IMR-90 (cell line): ENCODE results near the gene FBXW2. TPM values are rescaled to one million over a fixed set of nuclear protein-coding genes. Genes with fewer than 3 reads are reported as not detected.

Experiments used
- ATAC-seq: fragments of 200-7000 bp; cut with Tn5 transposase; 2 replicates; pipeline ENCODE4 v1.9.1; 2020; ENCODE audit warnings: low read depth, mild to moderate bottlenecking, moderate library complexity
- BruUV-seq: library from RNA; stranded (reverse); fragments of 400-500 nt; replicated peaks from 2 replicates; lab custom pipeline; 2021; lab: Mats Ljungman, UMichigan
- CTCF ChIA-PET: fragments of 300-600 bp; formaldehyde crosslinking; extraction: SDS; loops from one replicate; lab custom pipeline; 2021; ENCODE audit warnings: antibody characterized with exemption; lab: Yijun Ruan, JAX
- POLR2A ChIA-PET: fragments of 300-600 bp; sonication (Branson Sonifier 250); formaldehyde crosslinking; loops from one replicate; lab custom pipeline; 2022; ENCODE audit warnings: antibody characterized with exemption; ENCODE audit not compliant: unreplicated experiment; lab: Charles Lee
- DNase-seq: peaks from one replicate; pipeline ENCODE4 v3.0.0; 2013
- H2AFZ ChIP-seq: replicated peaks from 2 replicates; pipeline ENCODE3; 2013; ENCODE audit warnings: low read length, mild to moderate bottlenecking; ENCODE audit not compliant: poor library complexity
- H2AK5ac ChIP-seq: 2 replicates; pipeline ENCODE4 v1.6.1; 2013; ENCODE audit warnings: low read depth, low read length, inconsistent platforms
- H2AK9ac ChIP-seq: replicated peaks from 2 replicates; pipeline ENCODE3; 2013; ENCODE audit warnings: mild to moderate bottlenecking, low read depth, low read length, moderate library complexity; ENCODE audit not compliant: poor library complexity
- H2BK120ac ChIP-seq: 2 replicates; pipeline ENCODE4 v1.6.1; 2013; ENCODE audit warnings: low read depth, low read length, inconsistent platforms
- H2BK15ac ChIP-seq: 3 replicates; pipeline ENCODE4 v1.6.1; 2013; ENCODE audit warnings: low read depth, low read length, inconsistent platforms
- H2BK20ac ChIP-seq: 2 replicates; pipeline ENCODE4 v1.6.1; 2013; ENCODE audit warnings: low read depth, mild to moderate bottlenecking, inconsistent platforms, low read length, moderate library complexity
- H2BK5ac ChIP-seq: 2 replicates; pipeline ENCODE4 v1.6.1; 2013; ENCODE audit warnings: mild to moderate bottlenecking, low read depth, low read length, inconsistent platforms; ENCODE audit not compliant: poor library complexity, severe bottlenecking
- H3K14ac ChIP-seq: replicated peaks from 2 replicates; pipeline ENCODE4 v1.6.1; 2013; ENCODE audit warnings: low read depth, low read length, inconsistent platforms
- H3K18ac ChIP-seq: 2 replicates; pipeline ENCODE4 v1.6.1; 2013; ENCODE audit warnings: low read depth, low read length, control low read depth
- H3K23ac ChIP-seq: 2 replicates; pipeline ENCODE4 v1.6.1; 2013; ENCODE audit warnings: low read depth, low read length, inconsistent platforms
- H3K27ac ChIP-seq: 2 replicates; pipeline ENCODE4 v1.5.1; 2013; ENCODE audit warnings: mild to moderate bottlenecking, control low read depth, low read length; ENCODE audit not compliant: insufficient read depth
- H3K27me3 ChIP-seq: 2 replicates; pipeline ENCODE4 v1.6.1; 2013; ENCODE audit warnings: low read length; ENCODE audit not compliant: control insufficient read depth, insufficient read depth
- H3K36me3 ChIP-seq: 2 replicates; pipeline ENCODE4 v1.6.1; 2013; ENCODE audit warnings: low read length, mixed read lengths; ENCODE audit not compliant: control insufficient read depth, insufficient read depth
- H3K4ac ChIP-seq: 2 replicates; pipeline ENCODE4 v1.6.1; 2013; ENCODE audit warnings: low read depth, low read length, inconsistent platforms
- H3K4me1 ChIP-seq: 2 replicates; pipeline ENCODE4 v1.6.1; 2013; ENCODE audit warnings: low read length, mixed read lengths; ENCODE audit not compliant: control insufficient read depth, insufficient read depth
- H3K4me2 ChIP-seq: 2 replicates; pipeline ENCODE4 v1.6.1; 2013; ENCODE audit warnings: low read depth, mild to moderate bottlenecking, control low read depth, low read length, moderate library complexity
- H3K4me3 ChIP-seq: 2 replicates; pipeline ENCODE4 v1.5.1; 2013; ENCODE audit warnings: low read depth, mild to moderate bottlenecking, control low read depth, low read length, moderate library complexity; ENCODE audit not compliant: insufficient read depth
- H3K56ac ChIP-seq: 2 replicates; pipeline ENCODE4 v1.6.1; 2013; ENCODE audit warnings: low read length, inconsistent platforms; ENCODE audit not compliant: insufficient read depth; ENCODE audit errors: extremely low read depth
- H3K79me1 ChIP-seq, 2 experiments: 2 replicates each; pipeline ENCODE4 v1.6.1; 2013; ENCODE audit warnings: low read length in 2 of 2, inconsistent platforms in 1 of 2, low read depth in 1 of 2
- H3K9ac ChIP-seq: 2 replicates; pipeline ENCODE4 v1.6.1; 2013; ENCODE audit warnings: low read depth, low read length, control low read depth
- H3K9me1 ChIP-seq: 2 replicates; pipeline ENCODE4 v1.6.1; 2013; ENCODE audit warnings: low read length, inconsistent platforms; ENCODE audit not compliant: insufficient read depth
- H3K9me3 ChIP-seq: 2 replicates; pipeline ENCODE4 v1.6.1; 2013; ENCODE audit warnings: low read length; ENCODE audit not compliant: control insufficient read depth, insufficient read depth
- H4K20me1 ChIP-seq: 2 replicates; pipeline ENCODE4 v1.6.1; 2013; ENCODE audit warnings: low read length, inconsistent platforms; ENCODE audit not compliant: insufficient read depth
- H4K5ac ChIP-seq: 2 replicates; pipeline ENCODE4 v1.6.1; 2013; ENCODE audit warnings: mild to moderate bottlenecking, low read depth, low read length, control low read depth
- H4K8ac ChIP-seq, 2 experiments: 2 replicates each; pipeline ENCODE4 v1.6.1; 2013; ENCODE audit warnings: low read depth in 2 of 2, low read length in 2 of 2, control low read depth in 1 of 2, inconsistent platforms in 1 of 2
- H4K91ac ChIP-seq: 2 replicates; pipeline ENCODE4 v1.6.1; 2013; ENCODE audit warnings: low read depth, low read length, inconsistent platforms; ENCODE audit not compliant: insufficient read depth
- BHLHE40 ChIP-seq: fragments of 150-350 bp; IDR thresholded peaks from 2 replicates; pipeline ENCODE4 v1.6.1; 2016; ENCODE audit warnings: mild to moderate bottlenecking, low read depth, low read length
- CEBPB ChIP-seq: IDR thresholded peaks from 2 replicates; pipeline ENCODE4 v1.6.1; 2012; ENCODE audit warnings: low read depth, low read length, improper control_type of control experiment
- CHD1 ChIP-seq: IDR thresholded peaks from 2 replicates; pipeline ENCODE4 v1.6.1; 2012; ENCODE audit warnings: low read depth, low read length, improper control_type of control experiment
- CTCF ChIP-seq: conservative IDR thresholded peaks from 2 replicates; pipeline ENCODE4 v1.5.1; 2012; ENCODE audit warnings: mild to moderate bottlenecking, low read depth, low read length, improper control_type of control experiment
- ELK1 ChIP-seq: fragments of 150-350 bp; IDR thresholded peaks from 2 replicates; pipeline ENCODE4 v1.6.1; 2016; ENCODE audit warnings: low read depth, mild to moderate bottlenecking, low read length, moderate library complexity, borderline replicate concordance
- FOS ChIP-seq: fragments of 150-350 bp; IDR thresholded peaks from 2 replicates; pipeline ENCODE4 v1.6.1; 2016; ENCODE audit warnings: low read depth, low read length
- MAFK ChIP-seq: IDR thresholded peaks from 2 replicates; pipeline ENCODE4 v1.6.1; 2012; ENCODE audit warnings: low read depth, low read length, improper control_type of control experiment
- MXI1 ChIP-seq: IDR thresholded peaks from 2 replicates; pipeline ENCODE4 v1.6.1; 2012; ENCODE audit warnings: low read depth, mild to moderate bottlenecking, low read length, moderate library complexity, borderline replicate concordance
- NFE2L2 ChIP-seq: fragments of 150-350 bp; IDR thresholded peaks from 2 replicates; pipeline ENCODE4 v1.6.1; 2016; ENCODE audit warnings: low read depth, mild to moderate bottlenecking, low read length
- POLR2A ChIP-seq: IDR thresholded peaks from 2 replicates; pipeline ENCODE4 v1.6.1; 2012; ENCODE audit warnings: mild to moderate bottlenecking, low read depth, low read length
- RAD21 ChIP-seq: IDR thresholded peaks from 2 replicates; pipeline ENCODE4 v1.6.1; 2012; ENCODE audit warnings: low read length, improper control_type of control experiment
- RCOR1 ChIP-seq: IDR thresholded peaks from 2 replicates; pipeline ENCODE4 v1.6.1; 2012; ENCODE audit warnings: mild to moderate bottlenecking, low read length, improper control_type of control experiment; ENCODE audit not compliant: insufficient replicate concordance
- RFX5 ChIP-seq: IDR thresholded peaks from 2 replicates; pipeline ENCODE4 v1.8.0; 2012; ENCODE audit warnings: low read depth, mild to moderate bottlenecking, low read length, moderate library complexity
- SMC3 ChIP-seq: fragments of 150-350 bp; IDR thresholded peaks from 2 replicates; pipeline ENCODE4 v1.6.1; 2016; ENCODE audit warnings: low read depth, mild to moderate bottlenecking, antibody characterized with exemption, low read length, moderate library complexity
- USF2 ChIP-seq: fragments of 150-350 bp; IDR thresholded peaks from 2 replicates; pipeline ENCODE4 v1.6.1; 2017; ENCODE audit warnings: mild to moderate bottlenecking, antibody characterized with exemption, low read length, low read depth
- WGBS, 2 experiments: methylation state at CpG; one replicate each; pipeline versions ENCODE4 v1.1.5 to v1.1.7; 2013; ENCODE audit warnings: missing lambda C conversion rate in 2 of 2; ENCODE audit not compliant: insufficient read length in 1 of 2; ENCODE audit errors: extremely low coverage in 2 of 2; 5-methylcytosine and 5-hydroxymethylcytosine counted together
- dilution Hi-C: fragments of 300-500 bp; cut with HindIII; formaldehyde crosslinking; loops from one replicate; pipeline ENCODE4 v1.14.3; 2018; ENCODE audit warnings: low sequenced_read_pairs; ENCODE audit not compliant: unreplicated experiment
- in situ Hi-C: fragments of 300-500 bp; cut with MboI; formaldehyde crosslinking; loops from 3 replicates; pipeline ENCODE4 v1.14.3; 2019; ENCODE audit warnings: low sequenced_read_pairs, inconsistent platforms, mixed read lengths
- intact Hi-C: fragments of 100-400 bp; cut with micrococcal nuclease; formaldehyde crosslinking; loops from 2 replicates; pipeline ENCODE4 v1.10.0; 2022
- polyA plus RNA-seq, 3 experiments: library from polyadenylated mRNA; depleted of rRNA; stranded (reverse); fragments of >200 nt; gene quantifications; 2 replicates each; pipeline ENCODE4 v1.2.3, GENCODE V29; 2012; ENCODE audit warnings: low replicate concordance in 1 of 3
- total RNA-seq: library from RNA; depleted of rRNA; stranded (reverse); fragments of >200 nt; gene quantifications from 2 replicates; pipeline ENCODE4 v1.2.3, GENCODE V29; 2012

The FBXW2 gene
- total and polyA plus RNA-seq, 2 of the 4 experiments (the other 2 are of a cell fraction): 27.1 to 43.5 TPM

- peak overlapping the region; percentile 68 for H2BK20ac ChIP-seq
- TF ChIP-seq USF2 (no peak), ELK1 (no peak), CEBPB (no peak), RFX5 (no peak), MAFK (no peak), CTCF (no peak), RAD21 (no peak), SMC3 (no peak), RCOR1 (no peak), NFE2L2 (no peak), CHD1 (no peak), BHLHE40 (no peak), FOS (no peak), POLR2A (no peak), MXI1 (no peak)
Observed at GRCh38 chr9:120724757-120725400, 68.3 kb downstream of the FBXW2 start.

More at GRCh38 chr9:120724757-120725400, 68.3 kb downstream of the FBXW2 start:
- in situ Hi-C loops: no loop called here
- Histone ChIP-seq H4K20me1 (no peaks in the 10 kb centered on the region), H3K18ac (0 out of 2 replicates have a peak overlapping the region, but pooled peaks have one; percentile 27), H3K27ac (no peak overlapping the region), H2BK120ac (no peak overlapping the region), H3K23ac (no peak overlapping the region), H3K36me3 (no peaks in the 10 kb centered on the region), H3K4me3 (no peak overlapping the region), H2AK9ac (no peak overlapping the region), H2BK15ac (no peak overlapping the region; the same call in 2 of the 3 replicates), H4K91ac (no peak overlapping the region), H4K5ac (peak overlapping the region; percentile 17; the same call in 1 of the 2 replicates), H2AK5ac (peak overlapping the region; percentile 46; the same call in 1 of the 2 replicates), H2BK5ac (no peak overlapping the region), H4K8ac (no peak overlapping the region), H3K79me1 (no peaks in the 10 kb centered on the region), H3K9me1 (peaks cover 4% of the 10 kb centered on the region; the same call in 1 of the 2 replicates), H3K56ac (no peak overlapping the region), H3K4me2 (no peak overlapping the region), H3K9ac (no peak overlapping the region), H2AFZ (no peak overlapping the region), H3K9me3 (no peaks in the 10 kb centered on the region), H3K14ac (no peak overlapping the region), H3K4me1 (peaks cover 3% of the 10 kb centered on the region), H3K27me3 (no peaks in the 10 kb centered on the region), H3K4ac (0 out of 2 replicates have a peak overlapping the region, but pooled peaks have one; percentile 23)
- DNase-seq (no peak), ATAC-seq (no peak)
- BruUV-seq: no TSS peak
- dilution Hi-C loops: no loop called here
- no CpG with 5 or more reads among the region's 1 CpG for WGBS, 2 experiments
- intact Hi-C loops: no loop called here
- ChIA-PET CTCF (interaction anchor here (0.5 kb wide), 1 partner anchor 48 kb away, joined by 3 read pairs; no protein-coding TSS in a partner anchor), POLR2A (no interaction called here)
